Esophagus muscularis mucosa (tissue), 4 donors: ENCODE measurements around the gene RAB34. TPM values are rescaled to one million over a fixed set of nuclear protein-coding genes. Genes with fewer than 3 reads are reported as not detected.
A peak's percentile ranks its signal among the peaks of the same experiment; 100 is the strongest.

Experiments used
- DNase-seq: peaks from one replicate; pipeline ENCODE4 v3.0.0-alpha.2; 2017; ENCODE audit errors: extremely low spot score
- H3K27ac ChIP-seq, 4 donors: fragments of 200-600 bp; sonication (generic); replicated peaks in 1 of 4; 1 replicate in 3 of 4; 2 replicates in 1 of 4; pipeline ENCODE4 v1.5.1; 2016 to 2019; ENCODE audit warnings: mild to moderate bottlenecking in 1 of 4
- H3K27me3 ChIP-seq, 4 donors: fragments of 200-600 bp; sonication (generic); one replicate each; pipeline versions ENCODE4 v1.5.1 to v1.6.0; 2016 to 2019
- H3K36me3 ChIP-seq, 4 donors: fragments of 200-600 bp; sonication (generic); one replicate each; pipeline ENCODE4 v1.5.1; 2016 to 2019
- H3K4me1 ChIP-seq, 4 donors: fragments of 200-600 bp; sonication (generic); one replicate each; pipeline ENCODE4 v1.5.1; 2016 to 2019
- H3K4me3 ChIP-seq, 4 donors: fragments of 200-600 bp; sonication (generic); 1 replicate in 2 of 4; 2 replicates in 2 of 4; pipeline ENCODE4 v1.5.1; 2016 to 2019; ENCODE audit warnings: mild to moderate bottlenecking in 4 of 4, moderate library complexity in 1 of 4
- H3K9me3 ChIP-seq, 4 donors: fragments of 200-600 bp; sonication (generic); 1 replicate in 3 of 4; 2 replicates in 1 of 4; pipeline ENCODE4 v1.5.1; 2016 to 2019
- EP300 ChIP-seq: sonication (generic); formaldehyde crosslinking; IDR thresholded peaks from one replicate; pipeline ENCODE4 v1.6.1; 2017; ENCODE audit warnings: antibody characterized with exemption
- POLR2A ChIP-seq: fragments of 450-650 bp; IDR thresholded peaks from one replicate; pipeline ENCODE4 v1.6.1; 2017; ENCODE audit warnings: antibody characterized with exemption, moderate library complexity, mild to moderate bottlenecking, low read depth
- POLR2AphosphoS5 ChIP-seq, 2 donors: sonication (generic); formaldehyde crosslinking; IDR thresholded peaks; one replicate each; pipeline ENCODE4 v1.6.1; 2017; ENCODE audit warnings: antibody characterized with exemption in 2 of 2
- WGBS: methylation state at CpG from one replicate; pipeline ENCODE4 v1.1.5; 2018; 5-methylcytosine and 5-hydroxymethylcytosine counted together
- intact Hi-C: fragments of 100-400 bp; cut with DNase I; formaldehyde crosslinking; loops from one replicate; pipeline ENCODE4 v1.15.1; 2023
- total RNA-seq, 4 donors: library from RNA; depleted of rRNA; stranded (reverse); fragments of >200 nt; gene quantifications; one replicate each; pipeline versions ENCODE4 v1.1.0 to v1.2.1, GENCODE V29; 2016
- TF ChIP-seq, protein P1 (sequence below), 3 experiments: fragments of 200-600 bp in 2 of 3; fragments of 450-650 bp in 1 of 3; sonication (generic) in 2 of 3; IDR thresholded peaks; one replicate each; pipeline ENCODE4 v1.5.1; 2017 to 2019; ENCODE audit warnings: antibody characterized with exemption in 3 of 3, mild to moderate bottlenecking in 2 of 3, moderate library complexity in 1 of 3

Gene RAB34
- total RNA-seq, 4 donors from 2014 or later, result 147 to 216 (median 202) TPM

DNA sequence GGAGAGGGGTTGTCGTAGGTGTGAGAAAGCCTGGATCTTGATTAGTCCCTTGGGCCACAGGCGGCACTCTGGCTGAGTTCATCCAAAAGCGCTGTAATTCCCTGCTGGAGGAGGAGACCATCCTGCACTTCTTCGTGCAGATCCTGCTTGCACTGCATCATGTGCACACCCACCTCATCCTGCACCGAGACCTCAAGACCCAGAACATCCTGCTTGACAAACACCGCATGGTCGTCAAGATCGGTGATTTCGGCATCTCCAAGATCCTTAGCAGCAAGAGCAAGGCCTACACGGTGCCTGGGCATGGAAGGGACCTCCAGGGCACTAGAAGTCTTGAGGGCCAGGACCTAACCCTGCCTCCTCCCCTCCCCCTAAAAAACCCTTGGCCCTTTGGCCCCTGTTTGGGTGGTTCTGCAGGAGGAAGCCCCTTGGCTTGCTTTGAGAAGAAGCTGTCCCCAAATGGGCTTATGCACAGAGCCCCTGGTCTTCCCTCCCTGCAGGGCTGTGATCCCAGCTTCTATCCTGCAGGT is 17.1 kb upstream of the RAB34 start:
- Histone ChIP-seq H3K4me1 (no peaks in the 10 kb centered on the region), H3K27me3 (no peaks in the 10 kb centered on the region), H3K27ac (no peak overlapping the region), H3K9me3 (no peaks in the 10 kb centered on the region), H3K4me3 (no peak overlapping the region), H3K36me3 (peaks cover 0 to 6% (median 0%) of the 10 kb centered on the region in 4 donors)
- TF ChIP-seq, protein P1, sequence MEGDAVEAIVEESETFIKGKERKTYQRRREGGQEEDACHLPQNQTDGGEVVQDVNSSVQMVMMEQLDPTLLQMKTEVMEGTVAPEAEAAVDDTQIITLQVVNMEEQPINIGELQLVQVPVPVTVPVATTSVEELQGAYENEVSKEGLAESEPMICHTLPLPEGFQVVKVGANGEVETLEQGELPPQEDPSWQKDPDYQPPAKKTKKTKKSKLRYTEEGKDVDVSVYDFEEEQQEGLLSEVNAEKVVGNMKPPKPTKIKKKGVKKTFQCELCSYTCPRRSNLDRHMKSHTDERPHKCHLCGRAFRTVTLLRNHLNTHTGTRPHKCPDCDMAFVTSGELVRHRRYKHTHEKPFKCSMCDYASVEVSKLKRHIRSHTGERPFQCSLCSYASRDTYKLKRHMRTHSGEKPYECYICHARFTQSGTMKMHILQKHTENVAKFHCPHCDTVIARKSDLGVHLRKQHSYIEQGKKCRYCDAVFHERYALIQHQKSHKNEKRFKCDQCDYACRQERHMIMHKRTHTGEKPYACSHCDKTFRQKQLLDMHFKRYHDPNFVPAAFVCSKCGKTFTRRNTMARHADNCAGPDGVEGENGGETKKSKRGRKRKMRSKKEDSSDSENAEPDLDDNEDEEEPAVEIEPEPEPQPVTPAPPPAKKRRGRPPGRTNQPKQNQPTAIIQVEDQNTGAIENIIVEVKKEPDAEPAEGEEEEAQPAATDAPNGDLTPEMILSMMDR (IDR thresholded peaks at IDR 0.05), result no peak
- TF ChIP-seq POLR2A, result no peak
- no peak for TF ChIP-seq POLR2AphosphoS5 (IDR thresholded peaks at IDR 0.05)
- no peak for TF ChIP-seq EP300
- intact Hi-C loops, result no loop called here
- DNase-seq, result no peak
- WGBS, result 92% methylated on average over 9 of the region's 10 CpGs

DNA sequence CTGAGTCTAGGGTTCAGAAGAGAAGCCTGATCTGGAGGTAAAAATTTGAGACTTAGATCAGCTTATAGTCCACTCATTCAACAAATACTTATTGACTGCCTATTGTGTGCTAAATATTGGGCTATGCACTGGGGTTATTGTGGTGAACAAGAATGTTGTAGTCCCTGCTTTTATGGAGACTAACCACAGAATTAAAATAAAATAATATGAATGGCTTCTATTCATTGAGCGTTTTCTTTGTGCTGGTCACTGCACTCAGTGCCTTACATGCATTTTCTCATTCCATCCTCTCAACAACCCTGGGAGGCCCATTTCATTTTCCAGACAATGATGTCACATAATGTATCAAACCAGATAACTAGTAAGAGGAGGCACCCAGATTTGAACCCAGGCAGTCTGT is 15.7 kb upstream of the RAB34 start:
- H3K36me3 ChIP-seq, result peaks cover 0 to 6% (median 0%) of the 10 kb centered on the region in 4 donors
- intact Hi-C loops, result no loop called here
- 83% methylated on average over 1 of the region's 1 CpG for WGBS
- no peak for DNase-seq
- no peaks in the 10 kb centered on the region for H3K9me3 ChIP-seq
- H3K27me3 ChIP-seq, result no peaks in the 10 kb centered on the region
- no peak overlapping the region for H3K27ac ChIP-seq
- peaks cover 0 to 9% (median 5%) of the 10 kb centered on the region in 4 donors for H3K4me1 ChIP-seq
- no peak overlapping the region for H3K4me3 ChIP-seq
- TF ChIP-seq POLR2A (no peak), EP300 (no peak)

DNA sequence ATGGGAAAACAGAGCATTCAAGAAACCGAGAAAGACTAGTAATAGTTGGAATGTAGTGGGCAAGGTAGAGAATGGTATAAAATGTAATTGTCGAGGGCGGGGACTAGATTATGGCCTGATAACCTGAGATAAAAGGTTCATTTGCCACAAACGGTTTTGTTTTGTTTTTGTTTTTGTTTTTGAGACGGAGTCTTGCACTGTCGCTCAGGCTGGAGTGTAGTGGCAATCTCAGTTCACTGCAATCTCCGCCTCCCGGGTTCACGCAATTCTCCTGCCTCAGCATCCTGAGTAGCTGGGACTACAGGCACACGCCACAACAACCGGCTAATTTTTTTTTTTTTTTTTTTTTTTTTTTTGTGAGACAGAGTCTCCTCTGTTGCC is 12.3 kb upstream of the RAB34 start:
- H3K9me3 ChIP-seq, result no peaks in the 10 kb centered on the region
- WGBS, result 91% methylated on average over 11 of the region's 11 CpGs
- no peaks in the 10 kb centered on the region for H3K27me3 ChIP-seq
- peaks cover 21 to 41% (median 38%) of the 10 kb centered on the region in 4 donors for H3K4me1 ChIP-seq
- H3K27ac ChIP-seq, result no peak overlapping the region
- intact Hi-C loops, result loop anchor here (2.0 kb wide), 1 partner anchor 13 kb away; no protein-coding TSS in a partner anchor
- peaks cover 0 to 7% (median under 1%) of the 10 kb centered on the region in 4 donors for H3K36me3 ChIP-seq
- no peak overlapping the region for H3K4me3 ChIP-seq
- DNase-seq, result no peak
- TF ChIP-seq, protein P1 (IDR thresholded peaks at IDR 0.05), result no peak

DNA sequence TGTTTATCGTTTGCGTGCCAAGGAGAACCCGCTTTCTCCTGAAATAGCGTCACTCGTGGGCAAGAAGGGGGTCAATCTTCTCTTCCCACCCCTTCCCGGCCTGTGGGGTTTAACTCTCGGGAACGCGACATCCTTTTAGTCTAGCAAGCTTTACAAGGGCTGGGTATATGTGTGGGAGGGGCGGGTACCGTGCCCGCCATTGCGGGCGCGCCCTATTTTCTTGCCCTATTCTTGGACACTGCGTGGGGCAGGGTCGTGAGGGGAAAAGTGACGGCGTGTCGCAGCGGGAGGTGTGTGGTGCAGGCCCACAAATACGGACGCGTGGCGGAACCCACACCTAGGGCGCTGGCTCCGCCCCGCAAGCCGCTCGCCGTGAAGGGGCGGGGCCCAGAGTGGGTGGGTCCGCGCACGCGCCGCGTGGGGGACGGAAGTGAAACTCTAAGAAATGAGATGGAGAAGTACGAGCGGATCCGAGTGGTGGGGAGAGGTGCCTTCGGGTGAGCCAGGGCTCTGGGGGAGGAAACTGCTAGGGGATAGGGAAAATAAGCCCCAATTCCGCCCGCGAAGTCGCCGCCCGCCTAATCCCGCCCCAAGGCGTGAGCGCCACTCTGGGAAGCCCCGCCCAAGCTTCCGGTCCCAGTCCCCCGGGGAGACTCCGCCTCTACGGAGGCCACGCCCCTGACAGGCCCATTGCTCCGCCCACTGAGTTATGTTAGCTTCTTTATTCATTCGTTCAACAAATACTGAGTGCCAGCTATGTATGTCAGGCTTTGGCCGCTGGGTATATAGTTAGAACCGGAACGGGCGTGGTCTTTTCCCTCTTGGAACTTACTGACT is 10.9 kb upstream of the RAB34 start, which contains the start of gene NEK8:
Gene NEK8, plus strand, starts transcription at position 425 of the 837 bp plus-strand sequence. Its CDS starts 26 bp downstream, at position 451.
- Histone ChIP-seq H3K27me3 (no peaks in the 10 kb centered on the region), H3K9me3 (no peaks in the 10 kb centered on the region), H3K4me3 (peak within 1 kb of the TSS; percentile 72 to 98 (median 76)), H3K36me3 (peaks cover 9 to 15% (median 14%) of the 10 kb centered on the region in 4 donors), H3K27ac (peak within 1 kb of the TSS; percentile 95 to 98 (median 96)), H3K4me1 (peaks cover 21 to 41% (median 40%) of the 10 kb centered on the region in 4 donors)
- peak; percentile 99 for DNase-seq
- under 1% methylated on average over 60 of the region's 64 CpGs for WGBS
- peak; percentile 64 to 91 for TF ChIP-seq POLR2AphosphoS5 (IDR thresholded peaks at IDR 0.05)
- no peak for TF ChIP-seq EP300
- TF ChIP-seq, protein P1 (IDR thresholded peaks at IDR 0.05), result peak in 1 of 3 experiments; percentile 6
- TF ChIP-seq POLR2A, result peak; percentile 28
- intact Hi-C loops, result loop anchor here (2.0 kb wide), 1 partner anchor 14 kb away; no protein-coding TSS in a partner anchor
